ENCODE results near the gene RASSF5.

The RASSF5 gene

DNA sequence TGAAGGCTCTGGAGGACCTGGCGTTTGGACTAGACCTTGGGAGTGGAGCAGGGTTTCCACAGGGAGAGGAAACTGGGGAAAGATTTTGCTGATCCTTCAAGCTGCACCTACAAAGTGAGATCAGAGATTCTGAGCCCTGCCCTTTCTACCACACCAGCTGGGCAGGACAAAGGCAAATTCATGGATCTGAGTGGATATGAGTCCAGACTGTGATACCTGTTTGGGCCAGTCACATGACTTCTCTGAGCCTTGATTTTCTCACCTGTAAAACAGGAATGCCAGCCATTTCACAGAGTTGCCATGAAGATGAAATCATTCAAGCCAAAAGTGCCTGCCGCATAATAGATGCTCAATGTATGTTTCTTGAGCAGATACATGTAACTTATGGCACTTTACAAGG, 4.9 kb upstream of the RASSF5 start:
- no peak for DNase-seq (ENCODE audit: low read depth)
- no peak overlapping the region for H3K4me3 ChIP-seq (ENCODE audit: low read depth, low read length)
- no peak for TF ChIP-seq CTCF (IDR thresholded peaks at IDR 0.05; ENCODE audit: low read depth, low read length, missing control alignments)

DNA sequence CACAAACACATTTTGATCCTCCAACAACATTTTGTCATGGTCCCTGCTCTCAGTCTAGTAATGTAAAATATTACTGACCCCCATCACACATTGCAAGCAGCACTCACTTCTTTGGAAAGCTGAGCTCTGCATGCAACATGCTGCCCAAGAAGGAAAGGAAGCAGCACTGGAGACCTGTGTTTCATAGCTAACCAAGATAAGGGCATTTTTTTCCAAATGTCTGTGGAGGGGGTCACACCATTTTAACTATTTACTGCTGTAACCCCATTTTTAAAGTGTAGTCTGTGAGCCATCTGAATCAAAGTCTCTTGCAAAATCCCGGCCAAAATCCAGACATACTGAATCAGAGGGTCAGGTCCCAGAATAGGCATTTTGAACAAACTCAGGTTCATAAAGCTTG, 4.5 kb upstream of the RASSF5 start:
- no peak overlapping the region for H3K4me3 ChIP-seq (ENCODE audit: low read depth, low read length)
- no peak for DNase-seq (ENCODE audit: low read depth)
- no peak for TF ChIP-seq CTCF (IDR thresholded peaks at IDR 0.05; ENCODE audit: low read depth, low read length, missing control alignments)

GRCh38 chr1:206503591-206504362, 3.6 kb upstream of the RASSF5 start:
- no peak for TF ChIP-seq CTCF (IDR thresholded peaks at IDR 0.05; ENCODE audit: low read depth, low read length, missing control alignments)
- peak; percentile 57 for DNase-seq (ENCODE audit: low read depth)
- H3K4me3 ChIP-seq (ENCODE audit: low read depth, low read length): no peak overlapping the region

GRCh38 chr1:206504363-206504713, 3.0 kb upstream of the RASSF5 start:
- H3K4me3 ChIP-seq (ENCODE audit: low read depth, low read length): no peak overlapping the region
- no peak for TF ChIP-seq CTCF (IDR thresholded peaks at IDR 0.05; ENCODE audit: low read depth, low read length, missing control alignments)
- DNase-seq (ENCODE audit: low read depth): no peak

DNA sequence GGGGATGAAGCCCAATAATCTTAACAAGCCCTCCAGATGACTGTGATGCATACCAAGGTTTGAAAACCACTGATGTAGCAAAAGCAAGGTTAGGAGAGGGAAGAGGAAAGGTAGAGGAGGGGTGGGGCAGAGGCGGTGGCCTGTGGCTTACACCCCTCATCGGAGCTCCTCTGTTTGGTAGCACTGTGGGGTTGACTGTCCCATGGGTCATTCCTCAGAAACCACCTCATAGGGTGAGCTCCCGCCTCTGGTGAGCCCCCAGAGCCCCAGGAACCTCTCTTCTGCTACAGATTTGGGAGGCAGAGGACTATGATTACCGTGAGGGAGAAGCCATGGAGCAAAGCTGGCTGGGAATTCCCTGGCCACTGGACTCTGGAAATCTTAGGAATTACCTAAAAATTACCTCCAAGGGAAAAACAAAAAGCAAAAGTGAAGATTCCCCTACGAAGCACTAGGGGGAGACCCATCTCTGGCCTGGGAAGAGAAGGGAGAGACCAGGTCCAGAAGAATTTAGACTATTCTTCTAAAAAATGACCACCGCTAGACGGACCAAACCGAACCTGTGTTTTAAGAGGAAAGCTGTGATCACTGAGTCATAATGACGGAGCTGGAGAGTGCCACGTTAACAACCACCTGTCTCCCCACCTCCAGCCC, 1.5 kb upstream of the RASSF5 start:
- no peak overlapping the region; the same call in 1 of the 2 replicates for H3K4me3 ChIP-seq (ENCODE audit: low read depth, low read length)
- peak; percentile 61 for TF ChIP-seq CTCF (IDR thresholded peaks at IDR 0.05; ENCODE audit: low read depth, low read length, missing control alignments)
- DNase-seq (ENCODE audit: low read depth): no peak

DNA sequence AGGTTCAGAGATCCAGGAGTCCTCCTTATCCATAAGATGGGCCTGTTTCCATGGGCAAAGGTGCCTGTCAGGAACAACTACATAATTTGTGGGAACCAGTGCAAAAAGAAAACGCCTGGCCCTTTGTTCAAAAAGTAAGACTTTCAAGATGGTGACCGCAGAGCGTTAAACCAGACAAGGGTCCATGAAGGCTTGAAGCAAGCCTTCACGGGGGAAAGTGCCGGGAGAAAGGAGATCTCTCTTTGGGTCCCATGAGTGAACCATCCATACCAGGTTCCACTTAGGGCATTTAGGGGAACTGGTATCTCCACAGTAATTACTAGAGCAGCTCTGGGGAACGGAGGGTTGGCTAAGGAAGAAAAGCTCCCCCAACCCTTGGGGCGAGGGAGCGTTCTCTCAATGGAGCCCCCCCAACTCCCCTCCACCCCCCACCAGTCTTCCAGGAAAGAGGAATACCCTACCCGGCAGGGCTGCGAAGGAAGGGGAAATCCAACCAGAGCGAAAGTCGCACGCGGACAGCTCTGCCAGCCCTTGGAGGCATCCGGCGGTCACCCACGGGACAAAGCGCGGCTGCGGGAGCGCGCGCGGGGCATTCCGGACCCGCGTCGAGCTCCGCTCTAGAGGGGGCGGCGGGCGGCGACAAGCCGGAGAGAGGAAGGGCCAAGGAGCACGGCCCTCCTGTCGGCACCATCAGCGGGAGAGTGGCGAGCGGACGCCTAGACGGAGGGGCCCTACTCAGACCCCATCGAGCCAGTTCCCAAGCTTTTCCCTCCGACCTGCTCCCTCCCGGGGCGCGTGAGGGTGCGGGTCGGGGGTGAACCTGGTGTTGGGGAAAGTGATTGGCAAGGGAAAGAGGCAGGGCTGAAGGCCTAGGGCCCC, 687 bp upstream of the RASSF5 start:
- no peak for DNase-seq (ENCODE audit: low read depth)
- peak overlapping the region; percentile 76 for H3K4me3 ChIP-seq (ENCODE audit: low read depth, low read length)
- no peak for TF ChIP-seq CTCF (IDR thresholded peaks at IDR 0.05; ENCODE audit: low read depth, low read length, missing control alignments)
